Ascending aorta (tissue), 2 donors: ENCODE results near the gene STK40. TPM values are rescaled to one million over a fixed set of nuclear protein-coding genes. Genes with fewer than 3 reads are reported as not detected.
A peak's percentile ranks its signal among the peaks of the same experiment; 100 is the strongest.

Source experiments
- DNase-seq, 2 donors: peaks; one replicate each; pipeline ENCODE4 v3.0.0-alpha.2; 2019; ENCODE audit warnings: low spot score in 2 of 2
- H3K27ac ChIP-seq, 2 donors: fragments of 200-600 bp; sonication (generic); one replicate each; pipeline ENCODE4 v1.5.1; 2016 to 2017; ENCODE audit warnings: mild to moderate bottlenecking in 1 of 2
- H3K27me3 ChIP-seq: fragments of 200-600 bp; sonication (generic); one replicate; pipeline ENCODE4 v1.5.1; 2017
- H3K36me3 ChIP-seq, 2 donors: fragments of 200-600 bp; sonication (generic); one replicate each; pipeline ENCODE4 v1.5.1; 2016
- H3K4me1 ChIP-seq, 2 donors: fragments of 200-600 bp; sonication (generic); one replicate each; pipeline ENCODE4 v1.5.1; 2016 to 2017; ENCODE audit warnings: mild to moderate bottlenecking in 1 of 2
- H3K4me3 ChIP-seq, 2 donors: fragments of 200-600 bp; sonication (generic); one replicate each; pipeline ENCODE4 v1.5.1; 2016 to 2017; ENCODE audit warnings: mild to moderate bottlenecking in 1 of 2
- H3K9me3 ChIP-seq, 2 donors: fragments of 200-600 bp; sonication (generic); one replicate each; pipeline ENCODE4 v1.5.1; 2016
- CTCF ChIP-seq, 3 experiments: fragments of 200-600 bp in 2 of 3; fragments of 450-650 bp in 1 of 3; sonication (generic) in 2 of 3; IDR thresholded peaks; one replicate each; pipeline ENCODE4 v1.5.1; 2016 to 2019; ENCODE audit warnings: antibody characterized with exemption in 3 of 3, mild to moderate bottlenecking in 1 of 3, moderate library complexity in 1 of 3
- intact Hi-C: fragments of 100-400 bp; cut with DNase I; formaldehyde crosslinking; loops from one replicate; pipeline ENCODE4 v1.15.1; 2023
- total RNA-seq: library from RNA; depleted of rRNA; stranded (reverse); fragments of >200 nt; gene quantifications from one replicate; pipeline ENCODE4 v1.1.0, GENCODE V29; 2016

Gene STK40
- total RNA-seq, 1 donor from 2014 or later: 77.0 TPM

- TF ChIP-seq CTCF (IDR thresholded peaks at IDR 0.05): no peak
- intact Hi-C loops: loop anchor here (1.0 kb wide), 1 partner anchor 13 kb away; no protein-coding TSS in a partner anchor
- H3K36me3 ChIP-seq: peaks cover 13 to 15% of the 10 kb centered on the region in 2 donors
- peak overlapping the region in 1 of 2 donors; percentile 59 for H3K27ac ChIP-seq
- H3K9me3 ChIP-seq: no peaks in the 10 kb centered on the region
- DNase-seq: no peak
- peaks cover 4 to 11% of the 10 kb centered on the region in 2 donors for H3K4me1 ChIP-seq
- H3K4me3 ChIP-seq: peak overlapping the region in 1 of 2 donors; percentile 88
- H3K27me3 ChIP-seq: no peaks in the 10 kb centered on the region
Measured at GRCh38 chr1:36307601-36308330, 78.0 kb downstream of the STK40 start.

- H3K27me3 ChIP-seq: no peaks in the 10 kb centered on the region
- peak; percentile 79 to 95 for DNase-seq
- peaks cover 4 to 11% of the 10 kb centered on the region in 2 donors for H3K4me1 ChIP-seq
- intact Hi-C loops: loop anchor here (1.0 kb wide), 1 partner anchor 13 kb away; no protein-coding TSS in a partner anchor
- no peak for TF ChIP-seq CTCF (IDR thresholded peaks at IDR 0.05)
- H3K27ac ChIP-seq: peak overlapping the region; percentile 66 to 69
- H3K4me3 ChIP-seq: peak overlapping the region; percentile 84 to 88
- peaks cover 21 to 22% of the 10 kb centered on the region in 2 donors for H3K36me3 ChIP-seq
- H3K9me3 ChIP-seq: no peaks in the 10 kb centered on the region
Measured at GRCh38 chr1:36306902-36307456, 78.7 kb downstream of the STK40 start.

- peak in 1 of 2 donors; percentile 78 for DNase-seq
- Histone ChIP-seq H3K4me3 (peak within 1 kb of the TSS; percentile 84 to 88), H3K4me1 (peaks cover 4 to 11% of the 10 kb centered on the region in 2 donors), H3K27me3 (no peaks in the 10 kb centered on the region), H3K36me3 (peaks cover 27 to 29% of the 10 kb centered on the region in 2 donors), H3K27ac (peak within 1 kb of the TSS; percentile 66 to 69), H3K9me3 (no peaks in the 10 kb centered on the region)
- intact Hi-C loops: no loop called here
- TF ChIP-seq CTCF (IDR thresholded peaks at IDR 0.05): peak in 2 of 3 experiments; percentile 16 to 17
Measured at GRCh38 chr1:36306210-36306901, 79.4 kb downstream of the STK40 start, which contains the start of gene SH3D21. SH3D21 (plus strand) TSS chr1:36306368; CDS start chr1:36306421, 53 bp downstream.

GRCh38 chr1:36305915-36306209 is 79.9 kb downstream of the STK40 start:
- peak overlapping the region; percentile 66 to 69 for H3K27ac ChIP-seq
- peak overlapping the region; percentile 84 to 88 for H3K4me3 ChIP-seq
- intact Hi-C loops: no loop called here
- no peaks in the 10 kb centered on the region for H3K27me3 ChIP-seq
- H3K36me3 ChIP-seq: peaks cover 32 to 34% of the 10 kb centered on the region in 2 donors
- TF ChIP-seq CTCF (IDR thresholded peaks at IDR 0.05): no peak
- no peaks in the 10 kb centered on the region for H3K9me3 ChIP-seq
- no peak for DNase-seq
- H3K4me1 ChIP-seq: peaks cover 4 to 11% of the 10 kb centered on the region in 2 donors

GRCh38 chr1:36304970-36305914 is 80.5 kb downstream of the STK40 start:
- intact Hi-C loops: no loop called here

More at GRCh38 chr1:36304970-36305914, 80.5 kb downstream of the STK40 start:
- H3K36me3 ChIP-seq: peaks cover 37 to 40% of the 10 kb centered on the region in 2 donors
- no peak overlapping the region for H3K4me3 ChIP-seq
- peaks cover 4 to 11% of the 10 kb centered on the region in 2 donors for H3K4me1 ChIP-seq
- H3K27ac ChIP-seq: peak overlapping the region; percentile 66 to 69
- TF ChIP-seq CTCF (IDR thresholded peaks at IDR 0.05): no peak
- no peak for DNase-seq
- no peaks in the 10 kb centered on the region for H3K9me3 ChIP-seq
- no peaks in the 10 kb centered on the region for H3K27me3 ChIP-seq
